Astrocyte (in vitro differentiated cells and primary cell): ENCODE results near the gene CSPG4. TPM values are rescaled to one million over a fixed set of nuclear protein-coding genes. Genes with fewer than 3 reads are reported as not detected.

Source experiments
- DNase-seq: peaks from one replicate; pipeline ENCODE4 v3.0.0-alpha.2; 2010; ENCODE audit warnings: low read depth
- FAIRE-seq: peaks from 2 replicates; lab custom pipeline; 2011; peaks lifted over from hg19 to GRCh38; lab: Jason Lieb, UNC
- H2AFZ ChIP-seq: 2 replicates; pipeline ENCODE4 v1.6.0; 2012; ENCODE audit warnings: low read depth, low read length, inconsistent platforms
- H3K27ac ChIP-seq: 2 replicates; pipeline ENCODE4 v1.5.1; 2011; ENCODE audit warnings: low read depth, low read length, inconsistent platforms
- H3K27me3 ChIP-seq: 2 replicates; pipeline ENCODE4 v1.6.0; 2011; ENCODE audit warnings: low read length, inconsistent platforms; ENCODE audit not compliant: insufficient read depth
- H3K36me3 ChIP-seq: 2 replicates; pipeline ENCODE4 v1.5.1; 2011; ENCODE audit warnings: low read length, inconsistent platforms; ENCODE audit not compliant: insufficient read depth
- H3K4me1 ChIP-seq: 2 replicates; pipeline ENCODE4 v1.5.1; 2011; ENCODE audit warnings: low read length, inconsistent platforms; ENCODE audit not compliant: insufficient read depth
- H3K4me2 ChIP-seq: 2 replicates; pipeline ENCODE4 v1.6.0; 2012; ENCODE audit warnings: low read length, inconsistent platforms
- H3K4me3 ChIP-seq: 2 replicates; pipeline ENCODE4 v1.5.1; 2011; ENCODE audit warnings: low read depth, mild to moderate bottlenecking, low read length, inconsistent platforms; ENCODE audit not compliant: insufficient read depth
- H3K79me2 ChIP-seq: 2 replicates; pipeline ENCODE4 v1.6.0; 2012; ENCODE audit warnings: mild to moderate bottlenecking, low read length, inconsistent platforms; ENCODE audit not compliant: insufficient read depth
- H3K9ac ChIP-seq: 2 replicates; pipeline ENCODE4 v1.6.0; 2012; ENCODE audit warnings: mild to moderate bottlenecking, low read length, inconsistent platforms
- H3K9me3 ChIP-seq: 2 replicates; pipeline ENCODE4 v1.5.1; 2012; ENCODE audit warnings: low read depth, mild to moderate bottlenecking, low read length, inconsistent platforms; ENCODE audit not compliant: insufficient read depth
- H4K20me1 ChIP-seq: 2 replicates; pipeline ENCODE4 v1.6.0; 2012; ENCODE audit warnings: low read length, inconsistent platforms; ENCODE audit not compliant: insufficient read depth
- H3K27ac Mint-ChIP-seq: one replicate; pipeline ENCODE4 v1.8.0; 2021; ENCODE audit warnings: mild to moderate bottlenecking, mixed read lengths; ENCODE audit not compliant: unreplicated experiment
- H3K27me3 Mint-ChIP-seq: one replicate; pipeline ENCODE4 v1.8.0; 2021; ENCODE audit warnings: low read depth, mixed read lengths; ENCODE audit not compliant: unreplicated experiment
- H3K36me3 Mint-ChIP-seq: one replicate; pipeline ENCODE4 v1.8.0; 2021; ENCODE audit warnings: low read depth, mixed read lengths; ENCODE audit not compliant: unreplicated experiment
- H3K4me1 Mint-ChIP-seq: one replicate; pipeline ENCODE4 v1.8.0; 2021; ENCODE audit warnings: low read depth, mixed read lengths; ENCODE audit not compliant: unreplicated experiment
- H3K4me3 Mint-ChIP-seq: one replicate; pipeline ENCODE4 v1.8.0; 2021; ENCODE audit warnings: mild to moderate bottlenecking, moderate library complexity, mixed read lengths; ENCODE audit not compliant: unreplicated experiment
- H3K9me3 Mint-ChIP-seq: one replicate; pipeline ENCODE4 v1.8.0; 2021; ENCODE audit warnings: mild to moderate bottlenecking, mixed read lengths; ENCODE audit not compliant: unreplicated experiment
- CTCF ChIP-seq: IDR thresholded peaks from 2 replicates; pipeline ENCODE4 v1.5.1; 2011; ENCODE audit warnings: low read depth, mild to moderate bottlenecking, inconsistent platforms, low read length, moderate library complexity; ENCODE audit not compliant: insufficient read depth
- EZH2 ChIP-seq: IDR thresholded peaks from 2 replicates; pipeline ENCODE4 v1.6.1; 2012; ENCODE audit warnings: mild to moderate bottlenecking, low read length, inconsistent platforms; ENCODE audit not compliant: insufficient read depth
- total RNA-seq: library from RNA; stranded (reverse); gene quantifications from 2 replicates; pipeline ENCODE4 v1.2.1, GENCODE V29; 2021

Gene CSPG4
- total RNA-seq, 1 donor from 2014 or later: 26.9 TPM

GRCh38 chr15:75753145-75753544 lies 40.5 kb upstream of the CSPG4 start:
- Mint-ChIP-seq H3K27me3 (peaks cover 12% of the 10 kb centered on the region), H3K36me3 (no peaks in the 10 kb centered on the region), H3K27ac (no peak overlapping the region), H3K4me3 (no peak overlapping the region), H3K4me1 (peaks cover 2% of the 10 kb centered on the region), H3K9me3 (no peaks in the 10 kb centered on the region)
- no peak overlapping the region for H3K9ac ChIP-seq
- no peak overlapping the region for H3K27ac ChIP-seq
- no peak overlapping the region for H3K4me2 ChIP-seq
- H2AFZ ChIP-seq: no peak overlapping the region
- DNase-seq (no peak), FAIRE-seq (no peak)
- no peak overlapping the region for H3K4me3 ChIP-seq
- no peak for TF ChIP-seq EZH2
- TF ChIP-seq CTCF: no peak
- no peaks in the 10 kb centered on the region for H3K27me3 ChIP-seq
- no peaks in the 10 kb centered on the region for H4K20me1 ChIP-seq
- no peaks in the 10 kb centered on the region for H3K9me3 ChIP-seq
- no peaks in the 10 kb centered on the region for H3K4me1 ChIP-seq
- H3K79me2 ChIP-seq: no peaks in the 10 kb centered on the region
- no peaks in the 10 kb centered on the region for H3K36me3 ChIP-seq

DNA sequence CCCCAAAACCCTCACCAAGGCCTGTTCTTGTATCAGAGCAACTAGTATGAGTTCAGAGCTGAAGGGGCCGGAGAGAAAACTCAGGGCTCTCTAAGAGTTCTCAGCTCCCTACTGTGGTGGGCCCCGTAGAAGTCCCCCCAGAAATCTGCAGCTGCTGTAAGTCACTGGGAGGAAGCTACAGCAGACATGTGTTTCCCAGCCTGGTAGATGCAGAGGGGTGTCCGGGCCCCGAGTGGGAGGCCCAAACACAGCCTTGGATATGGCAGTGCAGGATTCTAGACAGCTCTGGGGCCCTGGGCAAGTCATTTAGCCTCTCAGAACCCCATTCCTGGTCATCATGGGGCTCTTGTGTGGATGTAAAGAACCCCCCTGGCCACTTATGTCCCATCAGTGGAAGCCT lies 39.2 kb upstream of the CSPG4 start:
- FAIRE-seq (no peak), DNase-seq (no peak)
- Histone ChIP-seq H3K36me3 (no peaks in the 10 kb centered on the region), H4K20me1 (no peaks in the 10 kb centered on the region), H3K9ac (no peak overlapping the region), H3K4me2 (no peak overlapping the region), H2AFZ (no peak overlapping the region), H3K27me3 (no peaks in the 10 kb centered on the region), H3K4me1 (no peaks in the 10 kb centered on the region), H3K27ac (no peak overlapping the region), H3K4me3 (no peak overlapping the region), H3K9me3 (no peaks in the 10 kb centered on the region), H3K79me2 (no peaks in the 10 kb centered on the region)
- Mint-ChIP-seq H3K9me3 (no peaks in the 10 kb centered on the region), H3K4me1 (no peaks in the 10 kb centered on the region), H3K27ac (no peak overlapping the region), H3K36me3 (no peaks in the 10 kb centered on the region), H3K4me3 (no peak overlapping the region), H3K27me3 (peaks cover 13% of the 10 kb centered on the region)
- TF ChIP-seq CTCF: no peak
- no peak for TF ChIP-seq EZH2

- H3K4me1 Mint-ChIP-seq: no peaks in the 10 kb centered on the region
- Histone ChIP-seq H3K4me2 (no peak overlapping the region), H3K4me3 (no peak overlapping the region), H3K36me3 (no peaks in the 10 kb centered on the region), H3K4me1 (no peaks in the 10 kb centered on the region), H3K27ac (no peak overlapping the region), H4K20me1 (no peaks in the 10 kb centered on the region), H3K9ac (no peak overlapping the region), H3K9me3 (no peaks in the 10 kb centered on the region), H3K79me2 (no peaks in the 10 kb centered on the region), H3K27me3 (no peaks in the 10 kb centered on the region), H2AFZ (no peak overlapping the region)
- no peak overlapping the region for H3K27ac Mint-ChIP-seq
- no peak for TF ChIP-seq CTCF
- TF ChIP-seq EZH2: no peak
- H3K9me3 Mint-ChIP-seq: no peaks in the 10 kb centered on the region
- DNase-seq (no peak), FAIRE-seq (no peak)
- H3K36me3 Mint-ChIP-seq: no peaks in the 10 kb centered on the region
- H3K27me3 Mint-ChIP-seq: peaks cover 13% of the 10 kb centered on the region
- no peak overlapping the region for H3K4me3 Mint-ChIP-seq
These were observed 38.6 kb upstream of the CSPG4 start for GRCh38 chr15:75751116-75751875.
